Cardiac fibroblast (primary cell): ENCODE measurements around the gene JSRP1.
A peak's percentile ranks its signal among the peaks of the same experiment; 100 is the strongest.

Source experiments
- DNase-seq, 2 donors: peaks; one replicate each; pipeline versions ENCODE4 v3.0.0 to v3.0.0-alpha.2; 2010; ENCODE audit warnings: low read depth in 2 of 2
- H3K4me3 ChIP-seq, 2 donors: replicated peaks in 1 of 2; 1 replicate in 1 of 2; 2 replicates in 1 of 2; pipeline ENCODE4 v1.5.1; 2011; ENCODE audit warnings: low read depth in 2 of 2, low read length in 2 of 2, mild to moderate bottlenecking in 2 of 2, moderate library complexity in 1 of 2
- TF ChIP-seq, protein P1 (sequence below): IDR thresholded peaks from one replicate; pipeline ENCODE4 v1.5.1; 2011; ENCODE audit warnings: low read depth, mild to moderate bottlenecking, low read length, inconsistent platforms

JSRP1 gene

DNA sequence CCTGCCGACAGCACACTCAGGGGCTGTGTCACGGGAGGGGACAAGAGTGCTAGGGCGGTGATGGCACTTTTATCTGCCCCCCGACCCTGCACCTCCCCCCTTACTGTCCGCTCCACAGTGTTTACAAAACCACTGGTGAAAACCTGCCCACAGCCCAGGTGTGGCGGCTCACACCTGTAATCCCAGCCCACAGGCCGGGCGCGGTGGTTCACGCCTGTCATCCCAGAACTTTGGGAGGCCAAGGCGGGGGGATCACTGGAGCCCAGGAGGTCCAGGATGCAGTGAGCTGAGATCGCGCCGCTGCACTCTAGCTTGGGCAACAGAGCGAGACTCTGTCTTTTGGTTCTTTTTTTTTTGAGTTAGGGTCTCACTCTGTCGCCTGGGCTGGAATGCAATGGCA, 39.9 kb upstream of the JSRP1 start:
- DNase-seq = no peak
- no peak overlapping the region for H3K4me3 ChIP-seq
- TF ChIP-seq, protein P1, sequence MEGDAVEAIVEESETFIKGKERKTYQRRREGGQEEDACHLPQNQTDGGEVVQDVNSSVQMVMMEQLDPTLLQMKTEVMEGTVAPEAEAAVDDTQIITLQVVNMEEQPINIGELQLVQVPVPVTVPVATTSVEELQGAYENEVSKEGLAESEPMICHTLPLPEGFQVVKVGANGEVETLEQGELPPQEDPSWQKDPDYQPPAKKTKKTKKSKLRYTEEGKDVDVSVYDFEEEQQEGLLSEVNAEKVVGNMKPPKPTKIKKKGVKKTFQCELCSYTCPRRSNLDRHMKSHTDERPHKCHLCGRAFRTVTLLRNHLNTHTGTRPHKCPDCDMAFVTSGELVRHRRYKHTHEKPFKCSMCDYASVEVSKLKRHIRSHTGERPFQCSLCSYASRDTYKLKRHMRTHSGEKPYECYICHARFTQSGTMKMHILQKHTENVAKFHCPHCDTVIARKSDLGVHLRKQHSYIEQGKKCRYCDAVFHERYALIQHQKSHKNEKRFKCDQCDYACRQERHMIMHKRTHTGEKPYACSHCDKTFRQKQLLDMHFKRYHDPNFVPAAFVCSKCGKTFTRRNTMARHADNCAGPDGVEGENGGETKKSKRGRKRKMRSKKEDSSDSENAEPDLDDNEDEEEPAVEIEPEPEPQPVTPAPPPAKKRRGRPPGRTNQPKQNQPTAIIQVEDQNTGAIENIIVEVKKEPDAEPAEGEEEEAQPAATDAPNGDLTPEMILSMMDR = no peak

DNA sequence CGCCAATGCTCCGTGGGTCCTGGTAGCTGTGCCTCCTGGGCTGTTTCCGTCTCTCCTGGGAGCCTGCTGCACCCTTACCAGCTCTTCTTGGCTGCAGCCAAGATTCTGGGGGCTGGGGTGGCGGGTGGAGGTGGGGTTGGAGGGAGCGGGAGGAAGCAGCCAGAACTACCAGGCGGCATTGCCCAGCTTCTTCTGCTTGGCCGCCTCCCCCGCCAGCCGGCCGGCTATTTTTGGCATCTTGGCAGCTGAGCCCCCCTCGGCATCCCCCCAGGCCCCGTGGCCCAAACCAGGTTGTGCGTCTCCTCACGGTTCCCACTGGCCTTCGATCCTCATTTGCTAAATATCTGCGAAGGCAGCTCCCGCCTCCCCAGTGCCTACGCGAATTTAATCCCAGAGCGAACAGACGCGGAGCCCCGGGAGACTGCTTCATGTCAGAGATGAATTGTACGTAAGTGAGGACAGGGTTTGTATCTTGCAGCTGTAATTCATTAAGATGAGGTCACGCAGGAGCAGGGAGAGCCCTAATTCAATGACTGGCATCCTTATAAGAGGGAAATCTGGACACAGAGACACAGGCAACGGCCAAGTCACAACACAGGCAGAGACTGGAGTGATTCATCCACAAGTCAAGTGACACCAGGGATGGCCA, 38.6 kb upstream of the JSRP1 start:
- no peak overlapping the region for H3K4me3 ChIP-seq
- DNase-seq = peak; percentile 74 to 82
- TF ChIP-seq, protein P1 = no peak

DNA sequence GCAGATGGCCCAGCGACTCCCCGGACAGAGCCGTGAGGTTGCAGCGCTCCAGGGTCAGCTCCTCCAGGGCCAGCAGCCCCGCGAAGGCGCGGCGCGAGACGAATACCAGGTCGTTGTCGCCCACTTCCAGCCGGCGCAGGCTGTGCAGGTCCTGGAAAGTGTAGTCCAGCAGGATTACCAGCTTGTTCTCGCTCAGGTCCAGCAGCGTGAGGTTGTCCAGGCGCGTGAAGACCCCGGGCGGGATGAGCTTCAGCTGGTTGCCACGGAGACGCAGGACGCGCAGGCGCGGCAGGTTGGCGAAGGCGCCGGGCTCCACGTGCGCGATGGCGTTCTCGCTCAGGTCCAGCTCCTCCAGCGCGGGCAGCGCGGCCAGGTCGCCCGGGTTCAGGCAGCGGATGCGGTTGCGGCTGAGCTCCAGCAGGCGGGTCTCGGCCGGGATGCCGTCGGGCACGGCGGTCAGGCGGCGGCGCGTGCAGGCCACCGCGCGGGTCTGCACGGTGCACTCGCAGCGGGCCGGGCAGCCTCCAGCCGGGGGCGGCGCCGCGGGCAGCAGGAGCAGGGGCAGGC, 35.1 kb upstream of the JSRP1 start:
- TF ChIP-seq, protein P1 = no peak
- no peak for DNase-seq
- no peak overlapping the region for H3K4me3 ChIP-seq

DNA sequence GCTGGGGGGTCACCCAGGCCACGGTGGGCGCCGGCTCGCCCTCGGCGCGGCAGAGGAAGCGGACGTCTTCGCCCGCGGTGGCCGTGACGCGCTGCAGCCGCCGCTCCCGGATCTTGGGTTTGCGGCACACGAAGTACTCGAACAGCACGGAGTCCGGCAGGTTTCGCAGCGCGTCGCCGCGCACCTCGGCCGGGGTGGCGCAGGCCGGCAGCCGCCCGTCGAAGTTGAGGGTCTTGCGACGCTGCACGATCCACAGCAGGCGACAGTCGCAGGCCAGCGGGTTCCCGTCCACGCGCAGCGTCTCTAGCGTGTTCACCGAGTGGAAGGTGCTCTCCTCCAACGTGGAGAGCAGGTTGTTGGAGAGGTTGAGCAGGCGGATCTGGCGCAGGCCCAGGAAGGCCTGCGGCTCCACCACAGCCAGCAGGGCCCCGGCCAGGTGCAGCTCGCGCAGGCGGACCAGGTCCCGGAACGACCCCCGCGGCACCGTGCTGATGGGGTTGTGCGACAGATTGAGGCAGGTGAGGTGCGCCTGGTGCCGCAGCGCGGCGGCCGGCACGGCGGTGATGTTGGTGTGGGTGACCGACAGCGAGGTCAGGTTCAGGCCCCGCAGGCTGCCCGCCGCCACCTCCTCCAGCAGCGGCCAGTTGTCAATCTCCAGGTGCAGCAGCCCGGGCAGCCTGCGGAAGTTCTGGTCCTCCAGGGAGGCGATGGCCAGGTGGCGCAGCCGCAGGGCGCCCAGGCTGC, 34.4 kb upstream of the JSRP1 start:
- no peak for DNase-seq
- TF ChIP-seq, protein P1 = no peak
- H3K4me3 ChIP-seq = no peak overlapping the region

DNA sequence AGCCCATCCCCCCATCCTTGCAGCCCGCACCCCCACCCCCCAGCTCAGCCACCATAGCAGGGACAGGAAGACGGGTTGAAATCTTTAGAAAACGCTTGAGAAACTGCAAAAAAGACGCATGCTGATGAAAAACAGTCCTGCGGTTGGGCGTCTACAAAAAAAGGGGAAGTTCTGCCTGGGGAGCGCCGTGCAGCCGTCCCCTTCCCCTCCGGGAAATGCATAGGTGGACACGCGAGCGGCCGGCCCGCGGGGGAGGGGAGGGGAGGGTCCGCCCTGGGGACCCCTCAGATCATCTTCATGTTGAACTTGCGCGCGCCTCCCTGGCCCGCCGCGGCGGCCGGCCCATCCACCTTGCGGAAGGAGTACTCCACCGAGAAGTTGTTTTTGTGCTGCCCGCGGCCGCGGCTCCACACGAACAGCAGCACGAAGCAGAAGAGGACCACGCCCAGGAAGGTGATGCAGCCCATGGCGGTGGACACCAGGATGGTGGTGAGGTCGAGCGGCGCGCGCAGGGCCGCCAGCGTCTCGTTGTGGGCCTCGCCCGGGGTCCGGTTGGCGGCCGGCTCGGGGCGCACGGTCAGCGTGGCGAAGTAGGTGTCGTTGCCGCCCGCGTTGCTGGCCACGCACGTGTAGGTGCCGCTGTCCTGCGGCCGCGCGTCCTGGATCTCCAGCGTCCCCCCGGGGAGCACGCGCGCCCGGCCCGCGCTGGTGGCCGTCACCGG, 33.7 kb upstream of the JSRP1 start:
- TF ChIP-seq, protein P1 = no peak
- no peak for DNase-seq

DNA sequence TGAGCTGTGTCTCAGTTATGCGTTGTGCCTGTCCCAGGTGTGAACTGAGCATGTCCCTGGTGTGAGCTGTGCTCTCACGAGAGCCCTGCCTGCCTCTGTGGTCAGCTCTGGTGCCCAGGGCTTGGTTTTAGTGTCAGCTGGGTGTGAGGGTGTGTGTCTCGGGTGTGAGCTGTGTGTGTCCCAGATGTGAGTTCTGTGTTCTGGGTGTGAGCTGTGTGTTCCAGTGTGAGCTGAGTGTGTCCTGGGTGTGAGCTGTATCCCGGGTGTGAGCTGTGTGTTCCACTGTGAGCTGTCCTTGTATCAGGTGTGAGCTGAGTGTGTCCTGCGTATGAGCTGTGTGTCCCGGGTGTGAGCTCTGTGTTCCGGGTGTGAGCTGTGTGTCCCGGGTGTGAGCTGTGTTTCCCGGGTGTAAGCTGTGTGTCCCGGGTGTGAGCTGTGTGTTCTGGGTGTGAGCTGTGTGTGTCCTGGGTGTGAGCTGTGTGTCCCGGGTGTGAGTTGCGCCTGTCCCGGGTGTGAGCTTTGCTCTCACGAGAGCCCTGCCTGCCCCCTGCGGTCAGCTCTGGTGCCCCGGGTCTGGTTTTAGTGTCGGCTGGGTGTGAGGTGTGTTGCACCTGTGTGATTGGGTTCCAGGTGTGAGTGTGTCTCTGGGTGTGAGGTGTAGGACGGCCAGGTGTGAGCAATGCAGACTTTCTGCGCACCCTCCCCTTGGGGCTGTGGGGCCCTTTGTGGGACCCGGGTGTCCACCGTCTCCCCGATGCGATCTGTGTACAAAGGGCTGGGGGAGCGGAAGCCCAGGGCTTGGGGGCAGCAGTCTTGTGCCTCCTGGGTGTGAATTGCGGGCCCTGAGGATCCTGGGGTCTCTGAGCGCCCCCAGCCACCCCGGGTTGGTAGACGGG, 32.8 kb upstream of the JSRP1 start:
- DNase-seq = no peak
- TF ChIP-seq, protein P1 = no peak
- no peak overlapping the region for H3K4me3 ChIP-seq

More for the DNA sequence above, 33.7 kb upstream of the JSRP1 start:
- H3K4me3 ChIP-seq = peak overlapping the region in 1 of 2 donors; percentile 21
